Suprapubic skin (tissue), 4 donors: ENCODE results near the gene TREH.

Experiments used
- CTCF ChIP-seq, 2 donors: fragments of 200-600 bp in 1 of 2; fragments of 450-650 bp in 1 of 2; sonication (generic) in 1 of 2; IDR thresholded peaks; one replicate each; pipeline ENCODE4 v1.5.1; 2016 to 2019; ENCODE audit warnings: antibody characterized with exemption in 2 of 2, mild to moderate bottlenecking in 1 of 2, moderate library complexity in 1 of 2
- POLR2A ChIP-seq, 2 donors: fragments of 450-650 bp; IDR thresholded peaks; one replicate each; pipeline ENCODE4 v1.6.1; 2017; ENCODE audit warnings: antibody characterized with exemption in 2 of 2, mild to moderate bottlenecking in 2 of 2, moderate library complexity in 2 of 2
- POLR2AphosphoS5 ChIP-seq, 3 donors: sonication (generic); formaldehyde crosslinking; IDR thresholded peaks; one replicate each; pipeline ENCODE4 v1.6.1; 2017; ENCODE audit warnings: antibody characterized with exemption in 3 of 3

- TF ChIP-seq POLR2AphosphoS5 (IDR thresholded peaks at IDR 0.05), result no peak
- TF ChIP-seq CTCF (IDR thresholded peaks at IDR 0.05), result no peak
- no peak for TF ChIP-seq POLR2A (IDR thresholded peaks at IDR 0.05)
Observed at GRCh38 chr11:118691926-118692830, 12.7 kb upstream of the TREH start.
